ENCODE results near the gene MECP2.
A peak's percentile ranks its signal among the peaks of the same experiment; 100 is the strongest.
"Not testable (repeated sequence)": the region's sequence is repeated elsewhere in the genome, so short reads cannot be mapped to it uniquely, and the experiment has no call there.

The MECP2 gene

GRCh38 chrX:154097589-154098541 lies at the start of gene MECP2:
Gene MECP2, minus strand, starts transcription at chrX:154097717.
- DNase-seq = peak; percentile 84 to 91

- not testable (repeated sequence) for DNase-seq
These were observed 46.5 kb upstream of the MECP2 start, which contains the start of gene OPN1LW for GRCh38 chrX:154144010-154144409. Gene OPN1LW, plus strand, starts transcription at chrX:154144243. Its CDS starts 41 bp downstream, at chrX:154144284.

GRCh38 chrX:154142950-154143745 lies 45.6 kb upstream of the MECP2 start:
- DNase-seq = no peak

GRCh38 chrX:154142386-154142785 lies 44.9 kb upstream of the MECP2 start:
- no peak for DNase-seq

- DNase-seq = no peak
These were observed 43.2 kb upstream of the MECP2 start for GRCh38 chrX:154140742-154141141.

- DNase-seq = no peak
These were observed 42.7 kb upstream of the MECP2 start for GRCh38 chrX:154140206-154140605.

- no peak for DNase-seq
These were observed 41.3 kb upstream of the MECP2 start for GRCh38 chrX:154138857-154139256.

GRCh38 chrX:154136627-154137161 lies 39.2 kb upstream of the MECP2 start:
- DNase-seq = peak; percentile 29 to 63

- no peak for DNase-seq
These were observed 38.1 kb upstream of the MECP2 start for GRCh38 chrX:154135458-154136229.

- DNase-seq = no peak
These were observed 34.8 kb upstream of the MECP2 start for GRCh38 chrX:154132366-154132765.

GRCh38 chrX:154131955-154132354 lies 34.4 kb upstream of the MECP2 start:
- DNase-seq = no peak

- DNase-seq = no peak
These were observed 28.6 kb upstream of the MECP2 start for GRCh38 chrX:154126101-154126500.

- no peak for DNase-seq
These were observed 28.0 kb upstream of the MECP2 start for GRCh38 chrX:154125391-154126040.

GRCh38 chrX:154123241-154124219 lies 26.0 kb upstream of the MECP2 start:
- peak in 1 of 2 donors; percentile 17 for DNase-seq

- no peak for DNase-seq
These were observed 24.4 kb upstream of the MECP2 start for GRCh38 chrX:154121961-154122360.

- no peak for DNase-seq
These were observed 23.7 kb upstream of the MECP2 start for GRCh38 chrX:154121207-154121606.

- no peak for DNase-seq
These were observed 23.1 kb upstream of the MECP2 start for GRCh38 chrX:154120567-154120966.

GRCh38 chrX:154117566-154117965 lies 20.0 kb upstream of the MECP2 start:
- no peak for DNase-seq

- DNase-seq = no peak
These were observed 19.1 kb upstream of the MECP2 start for GRCh38 chrX:154116426-154117211.

GRCh38 chrX:154115750-154116149 lies 18.2 kb upstream of the MECP2 start:
- DNase-seq = no peak

Data from inflammatory macrophage treated with lipopolysaccharide for 1 hour (primary cell).